NCI-H187 (cell line): Measurements from ENCODE around the gene FGD2.
"Not testable (repeated sequence)": the region's sequence is repeated elsewhere in the genome, so short reads cannot be mapped to it uniquely, and the experiment has no call there.

Experiments used
- DNase-seq, 2 experiments: peaks; one replicate each; lab custom pipeline; 2025; lab: John Stamatoyannopoulos, UW

FGD2 gene

GRCh38 chr6:37039958-37040357 lies 34.5 kb downstream of the FGD2 start:
- no peak for DNase-seq

- DNase-seq, result no peak
Measured at GRCh38 chr6:37041521-37041920, 36.1 kb downstream of the FGD2 start.

- no peak for DNase-seq
Measured at GRCh38 chr6:37042150-37042549, 36.7 kb downstream of the FGD2 start.

- DNase-seq, result not testable (repeated sequence)
Measured at GRCh38 chr6:37043091-37043490, 37.6 kb downstream of the FGD2 start.

GRCh38 chr6:37047346-37047688 lies 41.9 kb downstream of the FGD2 start:
- no peak for DNase-seq

- no peak for DNase-seq
Measured at GRCh38 chr6:37047689-37048402, 42.4 kb downstream of the FGD2 start.

- DNase-seq, result no peak
Measured at GRCh38 chr6:37048403-37048850, 43.0 kb downstream of the FGD2 start.

GRCh38 chr6:37048851-37049757 lies 43.6 kb downstream of the FGD2 start:
- DNase-seq, result no peak

- DNase-seq, result no peak
Measured at GRCh38 chr6:37049758-37050044, 44.2 kb downstream of the FGD2 start.

GRCh38 chr6:37050045-37050853 lies 44.8 kb downstream of the FGD2 start:
- DNase-seq, result no peak

GRCh38 chr6:37050854-37051137 lies 45.3 kb downstream of the FGD2 start:
- no peak for DNase-seq

GRCh38 chr6:37051138-37052026 lies 45.9 kb downstream of the FGD2 start:
- peak; percentile 34 to 69 for DNase-seq

- no peak for DNase-seq
Measured at GRCh38 chr6:37052027-37052628, 46.7 kb downstream of the FGD2 start.

- DNase-seq, result no peak
Measured at GRCh38 chr6:37053683-37054082, 48.2 kb downstream of the FGD2 start.

- no peak for DNase-seq
Measured at GRCh38 chr6:37054171-37054570, 48.7 kb downstream of the FGD2 start.

- no peak for DNase-seq
Measured at GRCh38 chr6:37054580-37054979, 49.1 kb downstream of the FGD2 start.

- DNase-seq, result no peak
Measured at GRCh38 chr6:37056112-37056403, 50.6 kb downstream of the FGD2 start.

- no peak for DNase-seq
Measured at GRCh38 chr6:37056439-37057127, 51.1 kb downstream of the FGD2 start.

- no peak for DNase-seq
Measured at GRCh38 chr6:37057128-37057471, 51.6 kb downstream of the FGD2 start.

- no peak for DNase-seq
Measured at GRCh38 chr6:37057678-37058077, 52.2 kb downstream of the FGD2 start.

- no peak for DNase-seq
Measured at GRCh38 chr6:37058084-37058586, 52.7 kb downstream of the FGD2 start.
